ENCODE results near the gene ATP8B3.

Gene ATP8B3

DNA sequence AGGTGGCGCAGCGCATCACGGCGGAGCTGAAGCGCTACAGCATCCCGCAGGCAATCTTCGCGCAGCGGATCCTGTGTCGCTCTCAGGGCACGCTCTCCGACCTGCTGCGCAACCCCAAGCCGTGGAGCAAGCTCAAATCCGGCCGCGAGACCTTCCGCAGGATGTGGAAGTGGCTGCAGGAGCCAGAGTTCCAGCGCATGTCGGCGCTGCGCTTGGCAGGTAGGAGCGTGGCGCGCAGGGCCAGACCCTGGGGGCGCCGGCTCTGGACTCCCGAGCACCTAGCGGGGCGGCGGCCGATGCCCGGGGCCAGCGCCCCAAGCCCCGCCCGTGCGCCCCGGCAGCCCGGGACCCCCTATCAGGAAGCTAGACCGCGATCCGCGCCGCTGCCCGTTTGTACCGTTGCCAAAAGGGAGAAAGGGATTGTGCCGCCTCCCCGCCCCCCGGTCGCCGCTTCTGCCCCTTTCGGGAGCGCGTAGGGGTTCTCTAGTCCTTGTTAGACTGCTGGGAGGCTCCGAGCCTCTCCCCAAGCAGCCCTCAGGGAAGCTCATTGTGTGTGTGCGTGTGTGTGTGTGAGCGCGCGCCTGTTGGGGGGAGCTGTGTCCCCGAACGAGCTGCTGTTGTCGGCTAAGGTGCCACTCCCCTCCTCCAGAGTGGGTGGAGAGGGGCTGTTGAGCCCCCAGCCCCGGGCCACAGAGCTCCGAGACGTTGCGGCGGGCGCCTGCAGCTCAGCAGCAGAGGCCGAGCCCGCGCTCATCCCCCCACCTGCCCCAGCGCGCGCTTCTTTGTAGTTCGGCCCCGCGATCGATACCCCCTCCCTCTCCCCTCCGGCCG, 57.2 kb downstream of the ATP8B3 start:
- H3K4me2 ChIP-seq (ENCODE audit: insufficient read depth, low read length) = no peak overlapping the region

DNA sequence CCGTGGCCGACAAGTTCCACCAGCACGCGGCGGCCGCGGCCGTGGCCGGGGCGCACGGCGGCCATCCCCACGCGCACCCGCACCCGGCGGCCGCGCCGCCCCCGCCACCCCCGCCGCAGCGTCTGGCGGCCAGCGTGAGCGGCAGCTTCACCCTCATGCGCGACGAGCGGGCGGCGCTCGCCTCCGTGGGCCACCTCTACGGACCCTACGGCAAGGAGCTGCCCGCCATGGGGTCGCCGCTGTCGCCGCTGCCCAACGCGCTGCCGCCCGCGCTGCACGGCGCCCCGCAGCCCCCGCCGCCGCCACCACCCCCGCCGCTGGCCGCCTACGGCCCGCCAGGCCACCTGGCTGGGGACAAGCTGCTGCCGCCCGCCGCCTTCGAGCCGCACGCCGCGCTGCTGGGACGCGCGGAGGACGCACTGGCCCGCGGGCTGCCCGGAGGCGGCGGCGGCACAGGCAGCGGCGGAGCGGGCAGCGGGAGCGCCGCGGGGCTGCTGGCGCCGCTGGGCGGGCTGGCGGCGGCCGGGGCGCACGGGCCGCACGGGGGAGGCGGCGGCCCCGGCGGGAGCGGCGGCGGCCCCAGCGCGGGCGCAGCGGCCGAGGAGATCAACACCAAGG, 57.9 kb downstream of the ATP8B3 start:
- Histone ChIP-seq H3K4me2 (ENCODE audit: insufficient read depth, low read length) (no peak overlapping the region), H3K27me3 (ENCODE audit: insufficient read depth, low read length, poor library complexity) (peaks cover 3% of the 10 kb centered on the region), H3K79me2 (ENCODE audit: insufficient read depth, low read length) (no peaks in the 10 kb centered on the region), H3K4me3 (ENCODE audit: low read depth in 1 of 2, low read length in 2 of 2) (no peak overlapping the region), H3K9me3 (ENCODE audit: insufficient read depth, low read length, severe bottlenecking) (no peaks in the 10 kb centered on the region), H3K9ac (ENCODE audit: low read depth, low read length) (no peak overlapping the region), H2AFZ (ENCODE audit: low read depth, low read length) (no peak overlapping the region), H3K36me3 (ENCODE audit: insufficient read depth, low read length) (no peaks in the 10 kb centered on the region), H3K27ac (ENCODE audit: low read length) (no peak overlapping the region), H4K20me1 (ENCODE audit: insufficient read depth, low read length) (peaks cover 4% of the 10 kb centered on the region; the same call in 1 of the 2 replicates), H3K4me1 (ENCODE audit: insufficient read depth, low read length) (no peaks in the 10 kb centered on the region)
- ATAC-seq (ENCODE audit: insufficient read depth, low read depth) (no peak), DNase-seq (no peak)
- TF ChIP-seq, protein P1, sequence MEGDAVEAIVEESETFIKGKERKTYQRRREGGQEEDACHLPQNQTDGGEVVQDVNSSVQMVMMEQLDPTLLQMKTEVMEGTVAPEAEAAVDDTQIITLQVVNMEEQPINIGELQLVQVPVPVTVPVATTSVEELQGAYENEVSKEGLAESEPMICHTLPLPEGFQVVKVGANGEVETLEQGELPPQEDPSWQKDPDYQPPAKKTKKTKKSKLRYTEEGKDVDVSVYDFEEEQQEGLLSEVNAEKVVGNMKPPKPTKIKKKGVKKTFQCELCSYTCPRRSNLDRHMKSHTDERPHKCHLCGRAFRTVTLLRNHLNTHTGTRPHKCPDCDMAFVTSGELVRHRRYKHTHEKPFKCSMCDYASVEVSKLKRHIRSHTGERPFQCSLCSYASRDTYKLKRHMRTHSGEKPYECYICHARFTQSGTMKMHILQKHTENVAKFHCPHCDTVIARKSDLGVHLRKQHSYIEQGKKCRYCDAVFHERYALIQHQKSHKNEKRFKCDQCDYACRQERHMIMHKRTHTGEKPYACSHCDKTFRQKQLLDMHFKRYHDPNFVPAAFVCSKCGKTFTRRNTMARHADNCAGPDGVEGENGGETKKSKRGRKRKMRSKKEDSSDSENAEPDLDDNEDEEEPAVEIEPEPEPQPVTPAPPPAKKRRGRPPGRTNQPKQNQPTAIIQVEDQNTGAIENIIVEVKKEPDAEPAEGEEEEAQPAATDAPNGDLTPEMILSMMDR (IDR thresholded peaks at IDR 0.05; ENCODE audit: borderline replicate concordance, extremely low read depth, low read length, poor library complexity, severe bottlenecking) = no peak
- no peak for TF ChIP-seq EZH2 (IDR thresholded peaks at IDR 0.05; ENCODE audit: borderline replicate concordance, low read depth, low read length, severe bottlenecking)

More for the DNA sequence above, 57.2 kb downstream of the ATP8B3 start:
- Histone ChIP-seq H3K27ac (ENCODE audit: low read length) (no peak overlapping the region), H3K79me2 (ENCODE audit: insufficient read depth, low read length) (no peaks in the 10 kb centered on the region), H3K9me3 (ENCODE audit: insufficient read depth, low read length, severe bottlenecking) (no peaks in the 10 kb centered on the region), H2AFZ (ENCODE audit: low read depth, low read length) (no peak overlapping the region), H3K4me3 (ENCODE audit: low read depth in 1 of 2, low read length in 2 of 2) (no peak overlapping the region), H3K27me3 (ENCODE audit: insufficient read depth, low read length, poor library complexity) (peaks cover 3% of the 10 kb centered on the region), H4K20me1 (ENCODE audit: insufficient read depth, low read length) (peaks cover 4% of the 10 kb centered on the region; the same call in 1 of the 2 replicates), H3K4me1 (ENCODE audit: insufficient read depth, low read length) (no peaks in the 10 kb centered on the region), H3K9ac (ENCODE audit: low read depth, low read length) (no peak overlapping the region), H3K36me3 (ENCODE audit: insufficient read depth, low read length) (no peaks in the 10 kb centered on the region)
- DNase-seq = no peak
- ATAC-seq (ENCODE audit: insufficient read depth, low read depth) = no peak
- TF ChIP-seq EZH2 (IDR thresholded peaks at IDR 0.05; ENCODE audit: borderline replicate concordance, low read depth, low read length, severe bottlenecking) = no peak
- TF ChIP-seq, protein P1 (IDR thresholded peaks at IDR 0.05; ENCODE audit: borderline replicate concordance, extremely low read depth, low read length, poor library complexity, severe bottlenecking) = no peak

DNA sequence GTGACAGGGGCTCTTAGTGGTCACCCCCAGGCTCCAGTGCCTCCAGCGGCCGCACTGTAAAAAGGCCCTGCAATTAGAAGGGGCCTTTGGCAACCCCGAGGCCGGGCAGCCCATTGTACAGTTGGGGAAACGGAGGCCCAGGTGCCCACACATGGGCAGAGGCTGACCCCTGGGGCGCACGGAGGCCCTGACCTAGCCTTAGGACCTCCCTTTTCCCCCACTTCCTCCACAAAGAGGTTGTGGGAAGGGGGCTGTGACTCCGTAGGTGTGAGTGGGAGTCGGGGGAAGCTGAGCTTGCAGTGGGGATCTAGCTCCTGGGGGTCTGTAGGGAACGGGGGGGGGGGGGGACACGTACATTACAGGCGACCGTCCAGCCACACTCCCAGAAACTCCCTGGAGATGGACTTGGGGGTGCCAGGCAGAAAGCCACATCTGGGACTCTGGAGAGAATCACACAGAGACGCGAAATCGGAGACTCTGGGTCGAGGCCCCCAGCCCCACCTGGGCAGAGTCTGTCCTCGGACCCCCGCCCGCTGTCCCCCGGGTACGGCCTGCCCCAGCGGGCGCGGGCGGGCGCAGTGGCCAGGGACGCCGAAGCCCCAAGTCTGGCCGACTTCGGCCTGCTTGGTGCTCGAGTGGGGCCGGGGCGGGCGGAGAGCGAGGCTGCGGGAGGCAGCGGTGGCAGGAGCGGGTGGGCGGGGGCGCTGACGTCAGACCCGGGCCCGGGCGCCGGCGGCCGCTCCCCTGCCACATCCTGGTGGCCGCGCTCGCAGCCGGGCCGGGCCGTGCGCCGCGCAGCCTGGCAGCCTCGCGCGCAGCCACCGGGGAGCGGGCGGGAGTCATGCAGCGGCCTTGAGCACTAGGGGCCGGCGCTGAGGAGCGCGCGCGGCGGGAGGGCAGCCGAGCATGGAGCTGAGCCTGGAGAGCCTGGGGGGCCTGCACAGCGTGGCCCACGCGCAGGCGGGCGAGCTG, 59.0 kb downstream of the ATP8B3 start, which contains the start of gene ONECUT3:
Gene ONECUT3 (plus strand): TSS at position 750 of the 972 bp plus-strand sequence. CDS start 157 bp downstream, at position 907.
- Histone ChIP-seq H3K4me1 (ENCODE audit: insufficient read depth, low read length) (no peaks in the 10 kb centered on the region), H4K20me1 (ENCODE audit: insufficient read depth, low read length) (peaks cover 4% of the 10 kb centered on the region; the same call in 1 of the 2 replicates)

More for the DNA sequence above, 59.0 kb downstream of the ATP8B3 start, which contains the start of gene ONECUT3:
- Histone ChIP-seq H3K4me3 (ENCODE audit: low read depth in 1 of 2, low read length in 2 of 2) (no peak within 1 kb of the TSS), H3K9me3 (ENCODE audit: insufficient read depth, low read length, severe bottlenecking) (no peaks in the 10 kb centered on the region), H3K79me2 (ENCODE audit: insufficient read depth, low read length) (no peaks in the 10 kb centered on the region), H3K4me2 (ENCODE audit: insufficient read depth, low read length) (no peak within 1 kb of the TSS), H3K27me3 (ENCODE audit: insufficient read depth, low read length, poor library complexity) (peaks cover 3% of the 10 kb centered on the region), H3K27ac (ENCODE audit: low read length) (no peak within 1 kb of the TSS), H2AFZ (ENCODE audit: low read depth, low read length) (no peak within 1 kb of the TSS), H3K9ac (ENCODE audit: low read depth, low read length) (no peak within 1 kb of the TSS), H3K36me3 (ENCODE audit: insufficient read depth, low read length) (no peaks in the 10 kb centered on the region)
- ATAC-seq (ENCODE audit: insufficient read depth, low read depth) (no peak), DNase-seq (no peak)
- TF ChIP-seq EZH2 (IDR thresholded peaks at IDR 0.05; ENCODE audit: borderline replicate concordance, low read depth, low read length, severe bottlenecking) = no peak
- TF ChIP-seq, protein P1 (IDR thresholded peaks at IDR 0.05; ENCODE audit: borderline replicate concordance, extremely low read depth, low read length, poor library complexity, severe bottlenecking) = no peak

Data from DND-41 (cell line).